Measurements from ENCODE around the gene SLC30A10.
"Not testable (repeated sequence)": the region's sequence is repeated elsewhere in the genome, so short reads cannot be mapped to it uniquely, and the experiment has no call there.

The SLC30A10 gene

DNA sequence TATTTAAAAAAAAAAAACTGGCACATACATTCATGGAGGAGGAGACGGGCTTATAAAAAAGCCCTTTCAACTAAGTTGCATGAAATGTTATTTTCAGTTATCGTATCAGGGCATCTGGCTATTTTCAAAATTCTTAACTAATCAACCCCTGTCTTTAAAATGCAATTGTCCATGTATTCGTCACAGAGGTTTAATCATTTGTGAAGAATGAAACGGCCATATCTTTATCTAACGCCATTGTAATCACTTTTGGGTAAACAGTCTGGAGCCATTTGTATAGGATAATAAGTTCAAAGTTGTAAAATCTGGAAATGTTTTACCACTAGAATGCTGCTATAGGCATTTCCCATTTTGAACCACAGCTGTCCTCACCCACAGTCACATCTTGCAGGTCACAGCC is 30.4 kb downstream of the SLC30A10 start:
- DNase-seq (ENCODE audit: low read depth in 2 of 3, low spot score in 1 of 3) = no peak

DNA sequence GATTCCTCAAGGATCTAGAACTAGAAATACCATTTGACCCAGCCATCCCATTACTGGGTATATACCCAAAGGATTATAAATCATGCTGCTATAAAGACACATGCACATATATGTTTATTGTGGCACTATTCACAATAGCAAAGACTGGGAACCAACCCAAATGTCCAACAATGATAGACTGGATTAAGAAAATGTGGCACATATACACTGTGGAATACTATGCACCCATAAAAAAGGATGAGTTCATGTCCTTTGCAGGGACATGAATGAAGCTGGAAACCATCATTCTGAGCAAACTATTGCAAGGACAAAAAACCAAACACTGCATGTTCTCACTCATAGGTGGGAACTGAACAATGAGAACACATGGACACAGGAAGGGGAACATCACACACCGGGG is 36.1 kb downstream of the SLC30A10 start:
- not testable (repeated sequence) for DNase-seq (ENCODE audit: low read depth in 2 of 3, low spot score in 1 of 3)

DNA sequence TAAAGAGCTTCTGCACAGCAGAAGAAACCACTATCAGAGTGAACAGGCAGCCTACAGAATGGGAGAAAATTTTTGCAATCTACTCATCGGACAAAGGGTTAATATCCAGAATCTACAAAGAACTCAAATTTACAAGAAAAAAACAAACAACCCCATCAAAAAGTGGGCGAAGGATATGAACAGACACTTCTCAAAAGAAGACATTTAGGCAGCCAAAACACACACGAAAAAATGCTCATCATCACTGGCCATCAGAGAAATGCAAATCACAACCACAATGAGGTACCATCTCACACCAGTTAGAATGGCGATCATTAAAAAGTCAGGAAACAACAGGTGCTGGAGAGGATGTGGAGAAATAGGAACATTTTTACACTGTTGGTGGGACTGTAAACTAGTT is 36.5 kb downstream of the SLC30A10 start:
- DNase-seq (ENCODE audit: low read depth in 2 of 3, low spot score in 1 of 3) = not testable (repeated sequence)

DNA sequence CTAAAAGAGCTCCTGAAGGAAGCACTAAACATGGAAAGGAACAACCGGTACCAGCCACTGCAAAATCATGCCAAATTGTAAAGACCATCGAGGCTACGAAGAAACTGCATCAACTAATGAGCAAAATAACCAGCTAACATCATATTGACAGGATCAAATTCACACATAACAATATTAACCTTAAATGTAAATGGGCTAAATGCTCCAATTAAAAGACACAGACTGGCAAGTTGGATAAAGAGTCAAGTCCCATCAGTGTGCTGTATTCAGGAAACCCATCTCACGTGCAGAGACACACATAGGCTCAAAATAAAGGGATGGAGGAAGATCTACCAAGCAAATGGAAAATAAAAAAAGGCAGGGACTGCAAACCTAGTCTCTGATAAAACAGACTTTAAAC is 39.7 kb downstream of the SLC30A10 start:
- DNase-seq (ENCODE audit: low read depth in 2 of 3, low spot score in 1 of 3) = not testable (repeated sequence)

DNA sequence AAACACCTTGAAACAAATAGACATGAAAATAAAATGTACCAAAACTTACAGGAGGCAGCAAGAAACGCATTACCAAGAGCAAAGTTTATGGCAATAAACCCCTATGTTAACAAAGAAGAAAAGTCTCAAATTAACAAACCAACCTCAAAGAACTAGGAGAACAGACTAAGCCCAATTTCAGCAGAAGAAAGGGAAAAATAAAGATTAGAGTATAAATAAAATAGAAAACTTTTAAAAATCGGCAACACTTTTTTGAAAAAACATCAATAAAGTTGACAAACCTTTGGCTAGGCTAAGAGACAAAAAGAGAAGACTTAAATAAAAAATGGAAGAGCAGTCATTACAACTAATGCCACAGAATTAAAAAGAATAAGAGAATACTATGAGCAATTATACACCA is 42.7 kb downstream of the SLC30A10 start:
- no peak for DNase-seq (ENCODE audit: low read depth in 2 of 3, low spot score in 1 of 3)

DNA sequence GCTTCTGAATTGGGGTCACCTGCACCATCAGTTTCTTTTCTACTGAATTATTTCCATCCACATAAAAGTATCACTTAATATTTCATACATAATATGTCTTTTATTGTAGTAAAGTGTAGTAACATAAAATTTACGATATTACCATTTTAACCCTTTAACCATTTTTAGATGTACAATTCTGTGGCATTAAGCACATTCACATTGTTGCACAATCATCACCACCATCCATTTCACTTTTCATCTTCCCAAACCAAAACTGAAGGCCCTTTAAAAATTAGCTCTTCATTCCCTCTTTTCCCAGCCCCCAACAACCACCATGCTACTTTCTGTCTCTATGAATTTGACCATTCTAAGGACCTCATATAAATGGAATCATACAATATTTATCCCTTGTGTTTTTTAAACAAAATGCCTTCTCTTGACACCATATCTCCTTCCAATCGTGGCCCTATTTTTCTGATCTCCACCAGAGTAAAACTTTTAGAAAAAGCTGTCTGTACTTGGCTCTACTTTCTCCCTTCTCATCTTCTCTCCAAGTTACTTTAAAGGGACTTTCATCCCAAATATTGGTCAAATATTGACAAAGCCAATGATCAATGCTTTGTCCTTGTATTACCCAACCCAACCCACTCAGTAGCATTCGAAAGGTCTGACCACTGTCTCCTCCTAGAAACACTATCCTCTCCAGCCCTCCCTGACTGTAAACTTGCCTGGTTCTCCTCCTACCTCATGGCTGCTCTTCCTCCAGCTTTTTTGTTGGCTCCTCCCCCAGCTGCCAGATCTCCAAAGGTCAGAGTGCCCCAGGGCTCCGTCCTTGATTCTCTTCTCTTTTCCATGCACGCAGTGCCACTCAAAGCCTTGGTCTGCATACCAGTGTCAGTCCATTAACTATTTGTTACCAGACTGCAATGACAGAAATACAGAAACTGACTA is 44.7 kb downstream of the SLC30A10 start:
- no peak for DNase-seq (ENCODE audit: low read depth in 2 of 3, low spot score in 1 of 3)

DNA sequence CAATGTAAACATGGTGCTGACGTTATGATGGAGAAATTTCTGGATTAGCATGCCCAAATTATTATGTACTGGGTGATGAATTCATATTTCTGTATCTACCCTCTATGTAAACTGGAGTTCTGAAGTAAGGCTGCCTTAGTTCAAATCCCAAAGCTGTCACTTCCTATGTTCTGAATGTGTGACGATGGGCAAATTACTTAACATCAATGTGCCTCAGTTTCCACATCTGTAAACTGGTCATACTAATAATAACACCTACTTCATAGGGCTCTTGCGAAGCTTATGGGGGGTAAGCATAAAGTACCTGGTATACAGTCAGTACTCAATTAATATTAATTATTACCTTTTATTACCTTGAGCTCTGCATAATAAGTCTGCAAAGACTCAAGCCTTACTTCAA is 45.6 kb downstream of the SLC30A10 start:
- DNase-seq (ENCODE audit: low read depth in 2 of 3, low spot score in 1 of 3) = no peak

DNA sequence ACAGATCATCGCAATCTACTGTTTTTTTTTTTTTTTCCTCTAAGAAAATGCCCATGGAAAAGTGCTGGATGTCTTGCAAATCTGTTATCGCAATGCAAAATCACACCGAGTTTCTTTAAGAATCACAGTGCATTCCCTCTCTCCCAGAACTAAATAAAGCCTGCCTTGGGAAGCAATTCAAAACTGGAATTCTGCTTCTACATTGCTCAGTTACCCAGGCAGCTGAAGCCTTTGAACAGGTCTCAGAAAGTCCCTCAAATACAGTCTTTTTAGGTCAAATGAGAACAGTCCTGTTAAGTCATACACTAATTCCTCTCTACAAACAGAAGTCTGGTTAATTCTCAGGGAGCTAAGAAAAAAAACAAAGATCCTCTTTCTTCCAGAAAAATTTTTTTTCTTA is 46.3 kb downstream of the SLC30A10 start:
- no peak for DNase-seq (ENCODE audit: low read depth in 2 of 3, low spot score in 1 of 3)

DNA sequence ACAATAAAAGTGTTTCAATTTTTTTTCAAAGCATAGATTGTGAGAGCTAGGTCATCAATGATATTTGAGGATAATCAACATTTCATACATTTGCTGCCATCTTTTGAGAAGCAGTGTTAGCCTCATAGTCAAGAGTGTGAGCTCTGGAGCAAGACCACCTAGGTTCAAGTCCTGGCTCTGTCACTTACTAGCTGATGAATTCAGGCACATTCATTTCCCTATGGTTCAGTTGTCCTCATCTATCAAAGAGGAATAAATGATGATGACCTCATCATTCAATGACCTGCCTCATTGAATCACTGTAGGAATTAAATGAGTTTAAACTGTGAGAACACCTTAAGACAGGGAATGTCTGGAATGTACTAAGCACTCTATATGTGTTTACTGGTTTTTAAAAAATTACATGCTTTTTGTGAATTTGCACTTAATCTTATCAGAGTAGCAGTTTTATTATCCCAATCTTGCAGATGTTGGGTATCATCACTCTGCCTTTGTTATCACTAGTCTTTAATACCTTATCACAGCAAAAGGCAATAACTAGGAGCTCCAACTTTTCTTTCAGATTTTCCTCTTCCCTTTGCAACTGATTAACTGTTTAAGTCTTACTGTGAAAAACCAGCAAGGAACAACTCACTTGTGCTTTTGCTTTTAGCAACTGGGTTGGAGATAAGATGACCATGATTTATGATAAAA is 47.4 kb downstream of the SLC30A10 start:
- no peak for DNase-seq (ENCODE audit: low read depth in 2 of 3, low spot score in 1 of 3)

DNA sequence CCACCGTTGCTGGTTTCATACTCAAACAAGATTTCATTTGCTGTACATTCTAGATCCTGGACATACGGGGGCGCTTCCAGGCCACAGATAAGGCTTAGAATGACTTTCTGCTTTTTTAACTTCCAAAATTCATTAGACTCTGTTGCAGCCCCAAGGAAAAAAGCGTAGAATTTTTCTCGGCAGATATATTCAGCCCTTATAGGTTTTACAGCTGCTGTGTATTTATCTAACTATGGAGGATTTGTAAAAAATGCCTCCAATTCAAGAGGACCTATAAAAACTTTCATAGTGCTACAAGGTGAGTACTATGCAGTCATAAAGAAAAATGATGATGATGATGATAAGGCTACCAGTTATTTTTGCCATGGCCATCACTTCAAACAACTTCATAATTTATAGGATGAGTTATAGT is 51.6 kb downstream of the SLC30A10 start:
- no peak for DNase-seq (ENCODE audit: low read depth in 2 of 3, low spot score in 1 of 3)

DNA sequence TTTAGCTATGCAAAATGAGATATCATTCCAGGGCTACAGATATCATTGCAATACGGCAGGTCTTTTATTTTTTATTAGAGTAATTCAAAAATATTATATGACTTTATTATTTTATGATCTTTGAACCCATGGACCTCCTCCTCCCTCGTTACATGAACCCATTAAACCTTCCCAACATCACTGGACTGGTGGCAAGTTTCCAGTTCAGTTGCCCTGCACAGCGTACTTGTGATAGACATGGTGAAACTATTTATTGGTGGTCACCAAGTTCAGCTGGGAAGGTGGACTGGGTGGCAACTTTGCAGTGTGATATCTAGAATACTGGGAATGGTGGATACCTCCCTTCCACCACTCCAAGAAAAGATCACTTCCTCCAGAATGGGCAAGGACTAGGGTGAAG is 52.5 kb downstream of the SLC30A10 start:
- DNase-seq (ENCODE audit: low read depth in 2 of 3, low spot score in 1 of 3) = no peak

DNA sequence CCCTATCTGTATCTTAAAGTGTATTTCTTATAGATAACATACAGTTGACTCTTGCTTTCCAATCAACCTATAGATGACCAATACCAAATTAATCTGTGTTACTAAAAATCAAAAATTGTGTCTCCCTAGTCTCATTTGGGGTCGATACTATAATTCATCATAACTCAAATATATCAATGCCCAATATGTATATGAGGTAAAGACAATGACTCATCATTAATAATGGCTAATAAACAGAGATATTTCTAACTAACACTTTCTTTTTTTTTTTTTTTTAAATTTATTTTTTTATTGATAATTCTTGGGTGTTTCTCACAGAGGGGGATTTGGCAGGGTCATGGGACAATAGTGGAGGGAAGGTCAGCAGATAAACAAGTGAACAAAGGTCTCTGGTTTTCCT is 55.8 kb downstream of the SLC30A10 start:
- not testable (repeated sequence) for DNase-seq (ENCODE audit: low read depth in 2 of 3, low spot score in 1 of 3)

DNA sequence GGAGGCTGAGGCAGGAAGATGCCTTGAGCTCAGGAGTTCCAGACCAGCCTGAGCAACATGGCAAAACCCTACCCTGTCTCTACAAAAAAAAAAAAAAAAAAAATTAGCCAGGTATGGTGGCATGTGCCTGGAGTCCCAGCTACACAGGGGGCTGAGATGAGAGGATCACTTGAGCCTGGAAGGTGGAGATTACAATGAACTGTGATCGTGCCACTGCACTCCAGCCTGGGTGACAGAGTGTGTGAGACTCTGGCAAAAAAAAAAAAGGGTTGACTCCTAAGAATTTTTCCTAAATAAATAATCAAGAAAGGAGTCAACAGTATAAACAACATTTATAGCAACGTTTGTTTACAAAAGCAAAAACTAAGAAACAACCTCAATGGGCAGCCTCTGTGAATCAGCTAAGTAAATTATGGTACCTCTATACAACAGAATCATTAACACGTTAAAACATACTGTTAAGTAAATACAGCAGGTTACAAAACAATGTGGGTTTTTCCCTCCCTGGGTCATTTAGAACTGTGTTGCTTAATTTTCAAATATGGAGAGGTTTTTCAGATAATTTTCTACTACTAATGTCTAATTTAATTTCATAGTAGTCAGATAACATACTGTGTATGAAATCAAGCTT is 56.8 kb downstream of the SLC30A10 start:
- no peak for DNase-seq (ENCODE audit: low read depth in 2 of 3, low spot score in 1 of 3)

DNA sequence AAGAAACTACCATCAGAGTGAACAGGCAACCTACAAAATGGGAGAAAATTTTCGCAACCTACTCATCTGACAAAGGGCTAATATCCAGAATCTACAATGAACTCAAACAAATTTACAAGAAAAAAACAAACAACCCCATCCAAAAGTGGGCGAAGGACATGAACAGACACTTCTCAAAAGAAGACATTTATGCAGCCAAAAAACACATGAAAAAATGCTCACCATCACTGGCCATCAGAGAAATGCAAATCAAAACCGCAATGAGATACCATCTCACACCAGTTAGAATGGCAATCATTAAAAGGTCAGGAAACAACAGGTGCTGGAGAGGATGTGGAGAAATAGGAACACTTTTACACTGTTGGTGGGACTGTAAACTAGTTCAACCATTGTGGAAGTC is 59.7 kb downstream of the SLC30A10 start:
- DNase-seq (ENCODE audit: low read depth in 2 of 3, low spot score in 1 of 3) = not testable (repeated sequence)

Measured in stimulated activated CD4-positive, alpha-beta T cell treated with anti-CD3 and anti-CD28 coated beads, Interleukin-12 subunit alpha, Interleukin-12 subunit beta, amount 100 ng/mL, for 48 hours (primary cell).